Osteocyte (in vitro differentiated cells): ENCODE data around the gene TACC2. TPM values are rescaled to one million over a fixed set of nuclear protein-coding genes. Genes with fewer than 3 reads are reported as not detected.

Source experiments
- DNase-seq: peaks from one replicate; pipeline ENCODE4 v3.0.0; 2021; ENCODE audit warnings: mixed read lengths; ENCODE audit not compliant: unreplicated experiment; ENCODE audit errors: extremely low spot score
- H3K27ac Mint-ChIP-seq: one replicate; pipeline ENCODE4 v1.8.0; 2021; ENCODE audit warnings: mild to moderate bottlenecking, mixed read lengths; ENCODE audit not compliant: unreplicated experiment
- H3K27me3 Mint-ChIP-seq: one replicate; pipeline ENCODE4 v1.8.0; 2021; ENCODE audit warnings: mixed read lengths; ENCODE audit not compliant: unreplicated experiment
- H3K36me3 Mint-ChIP-seq: one replicate; pipeline ENCODE4 v1.8.0; 2021; ENCODE audit warnings: mixed read lengths; ENCODE audit not compliant: unreplicated experiment
- H3K4me1 Mint-ChIP-seq: one replicate; pipeline ENCODE4 v1.8.0; 2021; ENCODE audit warnings: mixed read lengths; ENCODE audit not compliant: unreplicated experiment
- H3K4me3 Mint-ChIP-seq: one replicate; pipeline ENCODE4 v1.8.0; 2021; ENCODE audit warnings: mild to moderate bottlenecking, moderate library complexity, mixed read lengths; ENCODE audit not compliant: unreplicated experiment
- H3K9me3 Mint-ChIP-seq: one replicate; pipeline ENCODE4 v1.8.0; 2021; ENCODE audit warnings: mixed read lengths; ENCODE audit not compliant: unreplicated experiment
- CTCF ChIP-seq: fragments of 200-600 bp; sonication (generic); IDR thresholded peaks from 2 replicates; pipeline ENCODE4 v1.5.0; 2021; ENCODE audit warnings: antibody characterized with exemption, mild to moderate bottlenecking, moderate library complexity
- long read RNA-seq: library from polyadenylated mRNA; unstranded; transcript quantifications from one replicate; pipeline ENCODE4 v2.0.0, GENCODE V29; 2021
- total RNA-seq: library from RNA; stranded (reverse); gene quantifications from 2 replicates; pipeline ENCODE4 v1.2.1, GENCODE V29; 2021

TACC2 gene
- total RNA-seq: 64.2 and 65.5 TPM in 2 replicates
- long read RNA-seq, transcript TACC2-205 (13 exons, 3,281 nt): major isoform, 14 of 43 reads
- long read RNA-seq, partial matches to known transcripts: 18 of 43 reads
- long read RNA-seq, other reads (novel, unspliced or antisense): 9 of 43 reads

- Mint-ChIP-seq H3K4me3 (no peak within 1 kb of the TSS), H3K9me3 (peaks cover 14% of the 10 kb centered on the region), H3K36me3 (peaks cover 5% of the 10 kb centered on the region), H3K4me1 (peaks cover 10% of the 10 kb centered on the region), H3K27me3 (peaks cover 2% of the 10 kb centered on the region), H3K27ac (no peak within 1 kb of the TSS)
- no peak for DNase-seq
- no peak for TF ChIP-seq CTCF
Observed at GRCh38 chr10:121988361-121989324, at the start of gene TACC2. Gene TACC2, plus strand, starts transcription at chr10:121989163. Its CDS starts 32,819 bp downstream, at chr10:122021982.

GRCh38 chr10:121941532-121941931, 47.4 kb upstream of the TACC2 start:
- H3K9me3 Mint-ChIP-seq: peaks cover 4% of the 10 kb centered on the region
- peaks cover 16% of the 10 kb centered on the region for H3K4me1 Mint-ChIP-seq
- DNase-seq: no peak
- no peaks in the 10 kb centered on the region for H3K36me3 Mint-ChIP-seq
- no peaks in the 10 kb centered on the region for H3K27me3 Mint-ChIP-seq
- no peak for TF ChIP-seq CTCF
- H3K27ac Mint-ChIP-seq: no peak overlapping the region
- H3K4me3 Mint-ChIP-seq: no peak overlapping the region

GRCh38 chr10:121942749-121943416, 46.1 kb upstream of the TACC2 start:
- Mint-ChIP-seq H3K27ac (peak overlapping the region; percentile 68), H3K36me3 (no peaks in the 10 kb centered on the region), H3K27me3 (no peaks in the 10 kb centered on the region), H3K4me1 (peaks cover 16% of the 10 kb centered on the region), H3K9me3 (peaks cover 4% of the 10 kb centered on the region), H3K4me3 (no peak overlapping the region)
- no peak for DNase-seq
- TF ChIP-seq CTCF: no peak

GRCh38 chr10:121947343-121948330, 41.3 kb upstream of the TACC2 start:
- Mint-ChIP-seq H3K27ac (no peak overlapping the region), H3K4me1 (peaks cover 12% of the 10 kb centered on the region), H3K27me3 (no peaks in the 10 kb centered on the region), H3K4me3 (no peak overlapping the region), H3K36me3 (peaks cover 4% of the 10 kb centered on the region), H3K9me3 (no peaks in the 10 kb centered on the region)
- DNase-seq: no peak
- no peak for TF ChIP-seq CTCF
